HUES48 (cell line): Measurements from ENCODE around the gene LRRC4.

Experiments used
- H3K27ac ChIP-seq: one replicate; pipeline ENCODE4 v1.7.0; 2013; ENCODE audit warnings: low read depth, low read length, inconsistent platforms
- H3K27me3 ChIP-seq: 2 replicates; pipeline ENCODE4 v1.6.1; 2013; ENCODE audit warnings: mild to moderate bottlenecking, low read length; ENCODE audit not compliant: control insufficient read depth, insufficient read depth
- H3K36me3 ChIP-seq: 2 replicates; pipeline ENCODE4 v1.6.1; 2013; ENCODE audit warnings: low read length; ENCODE audit not compliant: control insufficient read depth, insufficient read depth
- H3K4me1 ChIP-seq: 2 replicates; pipeline ENCODE4 v1.6.1; 2013; ENCODE audit warnings: mild to moderate bottlenecking, low read length; ENCODE audit not compliant: control insufficient read depth, insufficient read depth
- H3K4me3 ChIP-seq: 2 replicates; pipeline ENCODE4 v1.5.1; 2013; ENCODE audit warnings: mild to moderate bottlenecking, low read depth, low read length
- H3K9ac ChIP-seq: 2 replicates; pipeline ENCODE4 v1.6.1; 2013; ENCODE audit warnings: mild to moderate bottlenecking, low read depth, low read length, moderate library complexity
- H3K9me3 ChIP-seq: 2 replicates; pipeline ENCODE4 v1.6.1; 2013; ENCODE audit warnings: low read length; ENCODE audit not compliant: control insufficient read depth, insufficient read depth

LRRC4 gene

DNA sequence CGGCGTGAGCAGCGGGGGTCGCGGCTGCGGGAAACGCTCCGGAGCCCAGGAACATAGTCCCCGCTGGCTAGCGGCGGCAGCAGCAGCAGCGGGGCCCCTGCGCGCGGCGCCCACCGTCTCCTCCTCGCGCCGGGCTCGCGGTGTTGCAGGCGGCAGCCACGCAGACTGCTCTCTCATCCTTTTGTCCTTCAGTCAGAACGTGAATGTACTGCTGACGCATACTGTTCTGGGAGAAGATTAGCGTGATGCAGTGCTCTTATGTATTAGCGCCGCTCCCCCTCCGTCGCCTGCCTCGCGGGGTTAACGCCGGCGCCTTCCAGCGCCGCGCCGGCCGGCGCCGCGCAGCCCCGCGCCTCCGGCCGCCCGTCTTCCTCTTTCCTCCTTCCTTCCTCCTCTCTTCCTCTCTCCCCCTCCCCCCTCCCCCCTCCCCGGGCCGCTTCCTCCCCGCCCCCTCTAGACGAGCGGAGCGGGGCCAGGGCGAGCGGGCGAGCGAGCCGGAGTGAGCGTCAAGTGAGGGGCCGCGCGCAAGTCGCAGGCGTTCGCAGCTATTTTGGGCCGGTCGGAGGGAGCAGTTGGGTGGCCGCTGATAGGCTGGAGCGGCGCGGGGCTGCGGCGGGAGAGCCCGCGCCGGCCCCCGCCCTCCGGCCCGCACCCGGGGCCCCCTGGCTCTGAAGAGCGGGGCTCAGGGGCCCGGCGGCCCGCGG is 816 bp upstream of the LRRC4 start:
- Histone ChIP-seq H3K36me3 (peaks cover 11% of the 10 kb centered on the region), H3K9me3 (no peaks in the 10 kb centered on the region), H3K27ac (peak overlapping the region; percentile 70), H3K4me3 (peak overlapping the region; percentile 71), H3K9ac (peak overlapping the region; percentile 56; the same call in 1 of the 2 replicates), H3K27me3 (peaks cover 37% of the 10 kb centered on the region), H3K4me1 (peaks cover 24% of the 10 kb centered on the region)

DNA sequence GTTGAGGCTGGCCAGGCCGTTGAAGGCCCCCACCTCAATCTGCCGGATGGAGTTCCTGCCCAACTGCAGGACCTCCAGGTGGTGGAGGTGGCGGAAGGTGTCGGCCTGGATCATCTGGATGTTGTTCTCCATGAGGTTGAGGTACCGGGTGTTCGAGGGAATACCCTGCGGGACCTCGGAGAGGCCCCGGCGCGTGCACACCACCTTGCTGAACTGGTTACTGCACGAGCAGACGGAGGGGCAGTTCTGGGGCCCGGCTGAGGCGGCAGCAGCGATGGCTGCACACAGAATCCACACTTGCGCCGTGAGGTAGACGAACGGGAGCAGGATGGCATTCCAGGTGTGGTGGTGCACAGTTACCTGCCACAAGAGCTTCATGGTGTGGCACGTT is 979 bp downstream of the LRRC4 start:
- Histone ChIP-seq H3K27me3 (peaks cover 37% of the 10 kb centered on the region), H3K4me3 (peak overlapping the region; percentile 71), H3K36me3 (peaks cover 11% of the 10 kb centered on the region), H3K9ac (peak overlapping the region; percentile 40), H3K9me3 (no peaks in the 10 kb centered on the region), H3K4me1 (peaks cover 29% of the 10 kb centered on the region), H3K27ac (no peak overlapping the region)

DNA sequence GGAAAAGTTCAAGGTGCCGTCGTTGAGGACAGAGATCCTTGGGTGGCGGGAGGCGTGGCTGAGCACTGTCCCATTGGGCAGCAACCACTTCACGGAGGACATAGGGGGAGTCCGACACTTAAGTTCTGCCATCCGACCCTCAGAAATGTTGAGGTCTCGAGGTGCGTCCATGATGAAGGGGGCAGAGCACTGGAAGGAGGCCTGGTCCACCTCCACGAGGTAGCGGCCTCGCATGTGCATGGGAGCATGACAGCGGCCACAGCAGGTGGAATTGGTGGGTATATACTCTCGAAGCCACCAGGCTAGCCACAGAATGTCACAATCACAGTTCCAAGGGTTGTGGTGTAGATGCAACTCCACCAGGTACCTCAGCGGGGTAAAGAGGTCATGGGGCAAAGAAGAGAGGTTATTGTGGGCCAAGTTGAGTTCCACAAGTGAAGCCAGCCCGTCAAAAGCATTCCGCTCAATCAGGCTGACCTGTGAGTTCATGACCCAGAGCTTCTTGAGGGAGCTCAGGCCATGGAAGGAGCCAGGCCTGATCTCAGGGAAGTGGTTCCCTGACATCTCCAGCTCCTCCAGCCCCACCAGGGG is 1.7 kb downstream of the LRRC4 start:
- Histone ChIP-seq H3K27ac (no peak overlapping the region), H3K9ac (no peak overlapping the region), H3K4me3 (no peak overlapping the region), H3K27me3 (peaks cover 37% of the 10 kb centered on the region), H3K9me3 (no peaks in the 10 kb centered on the region), H3K4me1 (peaks cover 29% of the 10 kb centered on the region), H3K36me3 (peaks cover 15% of the 10 kb centered on the region)

DNA sequence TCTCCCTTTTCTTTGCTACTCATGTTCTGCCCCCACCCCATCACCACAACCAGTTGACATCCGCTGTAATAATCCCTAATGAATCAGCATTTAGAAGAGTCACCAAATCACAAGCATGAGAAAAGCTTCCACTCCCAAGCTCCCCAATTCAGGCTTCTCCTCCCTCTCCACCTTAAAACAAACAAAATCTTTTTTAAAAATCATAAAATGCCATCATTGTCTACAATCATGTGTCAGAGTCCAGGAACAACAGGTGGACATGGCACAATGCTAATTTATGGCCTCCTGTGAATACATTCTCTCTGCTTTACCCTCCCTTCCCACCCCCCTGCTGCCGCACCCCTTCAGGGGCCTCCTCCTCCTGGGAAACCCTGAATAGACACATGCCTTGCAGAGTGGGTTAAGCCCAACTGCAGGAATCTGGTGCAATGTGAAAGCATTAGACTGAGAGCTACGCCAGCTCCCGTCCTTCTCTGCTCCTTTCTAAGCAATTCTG is 3.7 kb downstream of the LRRC4 start:
- Histone ChIP-seq H3K4me3 (no peak overlapping the region), H3K27ac (no peak overlapping the region), H3K9ac (no peak overlapping the region), H3K4me1 (peaks cover 23% of the 10 kb centered on the region), H3K27me3 (peaks cover 23% of the 10 kb centered on the region), H3K9me3 (no peaks in the 10 kb centered on the region), H3K36me3 (peaks cover 16% of the 10 kb centered on the region)

DNA sequence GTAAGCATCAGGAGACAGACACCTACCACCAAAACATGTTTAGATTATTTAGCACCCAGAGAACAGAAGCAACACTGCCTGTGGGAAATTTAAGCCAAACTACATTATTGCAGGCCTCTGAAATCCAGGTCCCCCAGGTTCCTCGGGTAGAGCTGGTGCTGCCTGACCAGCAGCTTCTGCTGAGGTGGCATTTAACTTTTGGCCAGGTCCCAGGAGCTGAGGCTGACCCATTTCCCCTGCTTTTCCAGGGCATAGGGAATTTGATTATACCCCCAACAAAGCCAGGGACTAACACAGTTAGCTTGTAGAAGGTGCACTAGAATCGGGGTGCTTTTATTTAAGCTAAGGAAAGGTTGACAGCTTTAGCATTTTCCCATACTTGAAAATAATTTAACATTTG is 4.7 kb downstream of the LRRC4 start:
- Histone ChIP-seq H3K27me3 (peaks cover 16% of the 10 kb centered on the region), H3K4me3 (no peak overlapping the region), H3K9ac (no peak overlapping the region), H3K9me3 (no peaks in the 10 kb centered on the region), H3K36me3 (peaks cover 16% of the 10 kb centered on the region), H3K27ac (no peak overlapping the region), H3K4me1 (peaks cover 27% of the 10 kb centered on the region)

DNA sequence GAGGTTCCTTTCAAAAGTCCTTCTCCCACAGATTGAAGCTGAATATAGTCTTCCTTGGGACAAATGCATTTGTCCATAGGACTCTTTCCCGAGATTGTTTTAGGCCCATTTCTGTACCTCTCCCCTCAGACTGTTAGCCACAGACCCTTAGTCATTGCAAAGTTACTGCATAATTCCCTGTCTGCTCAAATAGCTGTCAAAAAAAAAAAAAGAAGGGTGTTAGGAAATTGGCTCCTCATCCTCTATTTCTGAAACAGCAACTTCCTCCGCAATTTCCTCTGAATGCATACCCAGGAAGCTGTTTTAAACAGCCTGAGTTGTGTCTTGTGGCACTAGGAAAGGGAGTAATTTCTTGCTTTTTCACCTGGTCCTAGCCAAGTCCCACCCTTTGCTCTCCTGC is 5.4 kb downstream of the LRRC4 start:
- H3K4me1 ChIP-seq, result peaks cover 27% of the 10 kb centered on the region
- H3K27ac ChIP-seq, result no peak overlapping the region
- H3K36me3 ChIP-seq, result peaks cover 16% of the 10 kb centered on the region

DNA sequence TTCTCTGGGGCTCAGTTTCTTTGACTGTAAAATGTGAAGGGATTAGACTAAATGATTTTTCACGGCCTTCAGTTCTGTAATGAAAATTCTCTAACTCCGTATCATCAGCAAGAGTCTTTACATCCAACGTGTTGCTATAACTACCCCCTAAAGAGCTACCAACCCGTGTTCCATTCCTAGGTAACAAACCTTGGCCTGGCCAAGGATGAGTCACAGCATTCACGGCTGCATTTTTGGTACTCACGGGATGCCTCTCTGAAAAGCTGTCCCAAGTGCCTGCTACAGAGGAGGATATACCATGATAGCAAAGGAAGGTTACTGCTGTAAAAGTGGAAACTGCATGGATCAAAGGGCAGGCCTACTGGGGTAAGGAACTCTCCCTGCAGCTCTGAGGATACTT is 5.9 kb downstream of the LRRC4 start:
- no peaks in the 10 kb centered on the region for H3K9me3 ChIP-seq
- H3K9ac ChIP-seq, result no peak overlapping the region
- peaks cover 20% of the 10 kb centered on the region for H3K36me3 ChIP-seq
- H3K4me3 ChIP-seq, result no peak overlapping the region
- H3K27ac ChIP-seq, result peak overlapping the region; percentile 3
- H3K27me3 ChIP-seq, result peaks cover 16% of the 10 kb centered on the region
- peaks cover 25% of the 10 kb centered on the region for H3K4me1 ChIP-seq

More for the DNA sequence above, 5.4 kb downstream of the LRRC4 start:
- Histone ChIP-seq H3K9ac (no peak overlapping the region), H3K9me3 (no peaks in the 10 kb centered on the region), H3K27me3 (peaks cover 16% of the 10 kb centered on the region), H3K4me3 (no peak overlapping the region)

DNA sequence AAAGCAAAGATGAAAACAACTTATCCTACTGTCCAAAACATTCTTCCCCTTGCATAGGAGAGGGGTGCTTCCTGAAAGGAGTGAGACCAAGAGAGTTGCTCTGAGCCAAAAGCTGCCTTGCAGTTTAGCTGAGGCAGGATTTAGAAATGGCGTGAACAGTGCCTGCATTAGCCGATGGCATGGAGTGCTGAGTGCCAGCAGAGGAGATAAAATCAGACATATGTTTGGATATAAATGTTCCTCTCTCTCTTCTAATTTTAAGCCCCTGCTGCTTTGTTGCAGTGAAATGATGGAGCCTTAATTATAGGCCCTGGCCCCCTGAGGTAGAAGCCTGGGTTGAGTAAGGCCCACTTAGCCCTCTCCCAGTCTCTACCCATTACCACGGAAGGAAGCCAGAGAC is 7.1 kb downstream of the LRRC4 start:
- Histone ChIP-seq H3K4me3 (no peak overlapping the region), H3K36me3 (peaks cover 17% of the 10 kb centered on the region), H3K27ac (no peak overlapping the region), H3K4me1 (peaks cover 26% of the 10 kb centered on the region), H3K27me3 (peaks cover 5% of the 10 kb centered on the region), H3K9ac (no peak overlapping the region), H3K9me3 (no peaks in the 10 kb centered on the region)

DNA sequence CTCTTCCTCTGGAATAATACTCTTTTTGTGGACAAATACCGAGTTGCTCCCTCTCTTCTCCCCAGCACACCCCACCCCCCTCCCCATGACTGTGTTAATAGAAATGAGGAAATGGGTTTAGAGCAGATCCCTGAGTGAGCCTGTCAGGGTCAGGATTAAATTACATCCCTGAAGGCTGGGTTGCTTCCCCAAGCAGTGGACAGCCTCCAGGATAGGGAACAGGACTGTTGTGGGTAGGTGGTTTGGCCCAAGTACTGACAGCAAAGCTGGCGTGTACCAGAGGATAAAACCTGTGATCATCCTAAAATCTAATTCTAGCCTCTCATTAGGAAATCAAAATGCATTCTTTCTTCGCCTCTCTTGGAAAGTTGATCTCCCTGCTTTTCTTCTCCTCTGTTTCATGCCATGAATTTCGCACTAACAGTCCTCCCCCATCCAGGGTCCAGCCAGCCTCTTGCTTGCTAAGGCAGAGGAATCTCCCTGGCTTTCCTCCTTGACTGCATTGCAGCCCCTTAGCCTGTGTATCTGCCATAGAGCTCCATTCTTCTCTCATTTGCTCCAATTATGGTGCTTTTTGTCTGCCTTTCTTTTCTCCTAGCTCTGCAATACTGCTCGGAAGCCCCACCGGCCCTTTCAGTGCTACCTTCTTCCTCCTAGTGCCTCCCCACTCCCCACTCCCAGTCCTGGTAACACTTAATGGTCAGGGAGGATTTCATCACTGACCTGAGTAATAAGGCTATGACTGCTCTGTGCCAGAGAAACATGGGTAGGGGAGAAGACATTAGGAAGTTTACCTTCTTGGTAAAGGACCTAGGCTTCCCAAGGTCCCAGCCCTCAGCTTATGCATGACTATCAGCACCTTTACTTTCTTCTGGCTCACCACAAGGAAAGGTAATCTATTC is 8.4 kb downstream of the LRRC4 start:
- H3K4me1 ChIP-seq, result peaks cover 34% of the 10 kb centered on the region
- H3K27ac ChIP-seq, result no peak overlapping the region
- no peaks in the 10 kb centered on the region for H3K27me3 ChIP-seq
- H3K36me3 ChIP-seq, result peaks cover 10% of the 10 kb centered on the region; the same call in 1 of the 2 replicates
- H3K9me3 ChIP-seq, result no peaks in the 10 kb centered on the region
- no peak overlapping the region for H3K9ac ChIP-seq
- H3K4me3 ChIP-seq, result no peak overlapping the region

DNA sequence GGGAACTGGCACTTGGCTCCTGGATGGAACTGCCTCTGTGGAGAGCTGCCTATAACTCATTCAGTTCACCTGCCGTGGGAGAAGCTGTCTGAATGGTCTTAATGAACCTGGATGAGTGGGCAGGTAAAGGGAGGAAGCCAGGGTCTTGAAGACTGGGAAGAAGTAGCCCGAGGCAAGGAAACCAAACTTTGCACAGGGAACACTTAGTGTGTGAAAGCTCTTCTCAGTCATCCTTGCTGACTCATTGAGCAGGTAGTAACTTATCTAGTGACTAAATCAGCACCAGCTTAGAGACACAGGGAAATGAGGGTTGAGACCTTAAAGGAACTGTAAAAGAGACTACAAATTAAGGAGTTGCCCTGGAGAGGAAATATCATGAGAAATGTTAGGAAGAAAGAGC is 9.9 kb downstream of the LRRC4 start:
- no peak overlapping the region for H3K27ac ChIP-seq
- H3K36me3 ChIP-seq, result peaks cover 10% of the 10 kb centered on the region; the same call in 1 of the 2 replicates
- H3K4me3 ChIP-seq, result no peak overlapping the region
- peaks cover 31% of the 10 kb centered on the region for H3K4me1 ChIP-seq
- no peaks in the 10 kb centered on the region for H3K27me3 ChIP-seq
- H3K9ac ChIP-seq, result no peak overlapping the region
- no peaks in the 10 kb centered on the region for H3K9me3 ChIP-seq
